Transverse colon (tissue), 3 donors: ENCODE results near the gene GDF11.
A peak's percentile ranks its signal among the peaks of the same experiment; 100 is the strongest.

ENCODE experiments used
- CTCF ChIP-seq, 5 experiments: fragments of 200-600 bp in 3 of 5; fragments of 450-650 bp in 2 of 5; sonication (generic) in 3 of 5; IDR thresholded peaks; 1 replicate in 2 of 5; 2 replicates in 3 of 5; pipeline ENCODE4 v1.5.1; 2016 to 2017; ENCODE audit warnings: antibody characterized with exemption in 5 of 5, inconsistent platforms in 3 of 5, mild to moderate bottlenecking in 2 of 5, moderate library complexity in 1 of 5
- POLR2A ChIP-seq: fragments of 450-650 bp; IDR thresholded peaks from one replicate; pipeline ENCODE4 v1.6.1; 2016; ENCODE audit warnings: antibody characterized with exemption, mild to moderate bottlenecking, moderate library complexity

GRCh38 chr12:55742719-55743405, at the start of gene GDF11:
- TF ChIP-seq CTCF (IDR thresholded peaks at IDR 0.05) (no peak), POLR2A (peak; percentile 56)
